HG03066 (cell line): Measurements from ENCODE around the gene PADI1.

Experiments used
- ATAC-seq: cut with Tn5 transposase; IDR thresholded peaks from one replicate; pipeline ENCODE4 v1.9.1; 2021; ENCODE audit warnings: low read depth; ENCODE audit not compliant: unreplicated experiment

The PADI1 gene

GRCh38 chr1:17263936-17264335 lies 59.0 kb downstream of the PADI1 start:
- ATAC-seq: no peak

- no peak for ATAC-seq
Observed at GRCh38 chr1:17264470-17264869, 59.5 kb downstream of the PADI1 start.

- ATAC-seq: no peak
Observed at GRCh38 chr1:17265162-17265561, 60.2 kb downstream of the PADI1 start.

- ATAC-seq: no peak
Observed at GRCh38 chr1:17265950-17266349, 61.0 kb downstream of the PADI1 start.

GRCh38 chr1:17270891-17271765 lies 66.2 kb downstream of the PADI1 start:
- ATAC-seq: no peak

- no peak for ATAC-seq
Observed at GRCh38 chr1:17272066-17272465, 67.1 kb downstream of the PADI1 start.

- no peak for ATAC-seq
Observed at GRCh38 chr1:17272646-17273045, 67.7 kb downstream of the PADI1 start.

- ATAC-seq: no peak
Observed at GRCh38 chr1:17273096-17273495, 68.2 kb downstream of the PADI1 start.

GRCh38 chr1:17274186-17275170 lies 69.5 kb downstream of the PADI1 start:
- ATAC-seq: peak; percentile 72

- ATAC-seq: no peak
Observed at GRCh38 chr1:17276568-17276967, 71.6 kb downstream of the PADI1 start.

- no peak for ATAC-seq
Observed at GRCh38 chr1:17277511-17278159, 72.7 kb downstream of the PADI1 start.

- no peak for ATAC-seq
Observed at GRCh38 chr1:17278996-17279830, 74.3 kb downstream of the PADI1 start.

GRCh38 chr1:17280436-17280835 lies 75.5 kb downstream of the PADI1 start:
- no peak for ATAC-seq

- ATAC-seq: no peak
Observed at GRCh38 chr1:17280894-17281293, 76.0 kb downstream of the PADI1 start.

GRCh38 chr1:17281775-17282181 lies 76.8 kb downstream of the PADI1 start:
- no peak for ATAC-seq

- ATAC-seq: no peak
Observed at GRCh38 chr1:17282836-17283235, 77.9 kb downstream of the PADI1 start.

- no peak for ATAC-seq
Observed at GRCh38 chr1:17286646-17287045, 81.7 kb downstream of the PADI1 start.

- ATAC-seq: no peak
Observed at GRCh38 chr1:17287130-17287776, 82.3 kb downstream of the PADI1 start.

- no peak for ATAC-seq
Observed at GRCh38 chr1:17289721-17290120, 84.8 kb downstream of the PADI1 start.
